HEK293T (cell line): ENCODE data around the gene EPB41L2.

ENCODE experiments used
- CTCF ChIA-PET: fragments of 350-600 bp; formaldehyde crosslinking; extraction: SDS; loops from one replicate; lab custom pipeline; 2021; ENCODE audit warnings: antibody characterized with exemption, inconsistent platforms; lab: Yijun Ruan, JAX
- POLR2A ChIA-PET: fragments of 350-600 bp; formaldehyde crosslinking; extraction: SDS; loops from one replicate; lab custom pipeline; 2020; ENCODE audit warnings: antibody characterized with exemption, inconsistent platforms; lab: Yijun Ruan, JAX
- DNase-seq: peaks from one replicate; pipeline ENCODE4 v3.0.0; 2012; ENCODE audit warnings: mixed read lengths; ENCODE audit errors: extremely low spot score
- ARNT ChIP-seq: fragments of 450-650 bp; IDR thresholded peaks from 2 replicates; pipeline ENCODE4 v1.6.1; 2017; ENCODE audit warnings: mild to moderate bottlenecking
- BHLHE40 ChIP-seq: fragments of 450-650 bp; IDR thresholded peaks from 2 replicates; pipeline ENCODE4 v1.6.1; 2016; ENCODE audit warnings: mild to moderate bottlenecking, moderate library complexity, borderline replicate concordance
- CTBP1 ChIP-seq: fragments of 450-650 bp; IDR thresholded peaks from 2 replicates; pipeline ENCODE4 v1.6.1; 2016; ENCODE audit warnings: borderline replicate concordance
- ELF4 ChIP-seq: fragments of 450-650 bp; IDR thresholded peaks from 2 replicates; pipeline ENCODE4 v1.6.1; 2017; ENCODE audit warnings: antibody characterized with exemption
- FOXA1 ChIP-seq: fragments of 450-650 bp; IDR thresholded peaks from 2 replicates; pipeline ENCODE4 v1.6.1; 2016; ENCODE audit warnings: mild to moderate bottlenecking
- FOXK2 ChIP-seq: fragments of 450-650 bp; IDR thresholded peaks from 2 replicates; pipeline ENCODE4 v1.6.1; 2016; ENCODE audit warnings: mild to moderate bottlenecking
- FOXM1 ChIP-seq: fragments of 450-650 bp; IDR thresholded peaks from 2 replicates; pipeline ENCODE4 v1.6.1; 2017; ENCODE audit warnings: mild to moderate bottlenecking, borderline replicate concordance
- HDGF ChIP-seq: fragments of 450-650 bp; IDR thresholded peaks from 2 replicates; pipeline ENCODE4 v1.6.1; 2017; ENCODE audit warnings: antibody characterized with exemption, borderline replicate concordance
- L3MBTL2 ChIP-seq: fragments of 450-650 bp; conservative IDR thresholded peaks from 2 replicates; pipeline ENCODE4 v1.6.1; 2016; ENCODE audit warnings: mild to moderate bottlenecking
- LEF1 ChIP-seq: fragments of 450-650 bp; IDR thresholded peaks from 2 replicates; pipeline ENCODE4 v1.6.1; 2017; ENCODE audit warnings: mild to moderate bottlenecking, borderline replicate concordance
- NFRKB ChIP-seq: fragments of 450-650 bp; IDR thresholded peaks from 2 replicates; pipeline ENCODE4 v1.6.1; 2016; ENCODE audit warnings: mild to moderate bottlenecking, moderate library complexity
- PKNOX1 ChIP-seq: fragments of 450-650 bp; IDR thresholded peaks from 2 replicates; pipeline ENCODE4 v1.6.1; 2016
- SP1 ChIP-seq: fragments of 450-650 bp; IDR thresholded peaks from 2 replicates; pipeline ENCODE4 v1.6.1; 2017
- SUZ12 ChIP-seq: fragments of 450-650 bp; IDR thresholded peaks from 2 replicates; pipeline ENCODE4 v1.6.1; 2016; ENCODE audit warnings: mild to moderate bottlenecking
- TARDBP ChIP-seq: fragments of 450-650 bp; IDR thresholded peaks from 2 replicates; pipeline ENCODE4 v1.6.1; 2016
- ZNF384 ChIP-seq: fragments of 450-650 bp; IDR thresholded peaks from 2 replicates; pipeline ENCODE4 v1.6.1; 2016

EPB41L2 gene

GRCh38 chr6:131029626-131030297 is 33.3 kb downstream of the EPB41L2 start:
- ChIA-PET POLR2A (no interaction called here), CTCF (no interaction called here)
- DNase-seq: no peak
- TF ChIP-seq HDGF (no peak), LEF1 (no peak), SP1 (no peak), FOXM1 (no peak), CTBP1 (no peak), FOXA1 (no peak), ARNT (no peak), NFRKB (no peak), SUZ12 (no peak), BHLHE40 (no peak), ZNF384 (no peak), L3MBTL2 (no peak), PKNOX1 (no peak), TARDBP (no peak), ELF4 (no peak), FOXK2 (no peak)

GRCh38 chr6:131027326-131027725 is 35.7 kb downstream of the EPB41L2 start:
- CTCF ChIA-PET: no interaction called here
- no peak for DNase-seq
- POLR2A ChIA-PET: no interaction called here
- TF ChIP-seq LEF1 (no peak), PKNOX1 (no peak), ARNT (no peak), FOXK2 (no peak), TARDBP (no peak), SP1 (no peak), CTBP1 (no peak), ELF4 (no peak), BHLHE40 (no peak), HDGF (no peak), SUZ12 (no peak), L3MBTL2 (no peak), FOXA1 (no peak), ZNF384 (no peak), FOXM1 (no peak), NFRKB (no peak)

DNA sequence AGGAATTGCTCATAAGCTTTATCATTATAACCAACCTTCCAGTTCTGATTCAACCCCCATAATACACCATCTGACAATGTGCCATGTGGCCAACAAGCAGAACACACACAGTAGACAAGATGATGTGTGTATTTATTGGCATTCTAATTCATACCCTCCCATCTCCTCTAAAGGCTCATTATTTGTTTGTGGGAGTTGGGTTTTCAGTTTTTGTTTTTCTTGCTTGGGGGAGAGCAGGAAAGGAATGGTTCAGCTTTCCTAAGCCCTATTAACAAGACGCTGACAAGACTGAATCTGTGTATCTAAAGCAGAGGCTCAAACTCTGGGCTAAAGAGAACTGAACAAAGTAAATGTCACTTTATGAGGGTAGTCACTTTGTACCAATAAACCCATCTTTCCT is 36.8 kb downstream of the EPB41L2 start:
- TF ChIP-seq FOXK2 (no peak), FOXM1 (no peak), HDGF (no peak), BHLHE40 (no peak), ZNF384 (no peak), FOXA1 (no peak), LEF1 (no peak), L3MBTL2 (no peak), SP1 (no peak), ARNT (no peak), TARDBP (no peak), ELF4 (no peak), PKNOX1 (no peak), NFRKB (no peak), SUZ12 (no peak), CTBP1 (no peak)
- ChIA-PET CTCF (interaction anchor here (1.0 kb wide), 1 partner anchor 10 kb away, joined by 5 read pairs; no protein-coding TSS in a partner anchor), POLR2A (no interaction called here)
- DNase-seq: no peak

- CTCF ChIA-PET: no interaction called here
- no peak for DNase-seq
- POLR2A ChIA-PET: no interaction called here
- TF ChIP-seq NFRKB (no peak), BHLHE40 (no peak), CTBP1 (no peak), SUZ12 (no peak), ELF4 (no peak), FOXA1 (no peak), ZNF384 (no peak), TARDBP (no peak), HDGF (no peak), PKNOX1 (no peak), FOXM1 (no peak), LEF1 (no peak), SP1 (no peak), ARNT (no peak), L3MBTL2 (no peak)
These were observed 38.5 kb downstream of the EPB41L2 start for GRCh38 chr6:131024565-131024964.

- POLR2A ChIA-PET: no interaction called here
- CTCF ChIA-PET: no interaction called here
- DNase-seq: no peak
- TF ChIP-seq L3MBTL2 (no peak), FOXK2 (no peak)
These were observed 39.1 kb downstream of the EPB41L2 start for GRCh38 chr6:131023834-131024504.
